Amniotic stem cell (primary cell): ENCODE results near the gene RNLS.

Experiments used
- DNase-seq: peaks from one replicate; lab custom pipeline; 2025; lab: John Stamatoyannopoulos, UW

RNLS gene

GRCh38 chr10:88582806-88583583, at the start of gene RNLS:
TSS of gene RNLS (minus strand) at chr10:88583318.
- no peak for DNase-seq

DNA sequence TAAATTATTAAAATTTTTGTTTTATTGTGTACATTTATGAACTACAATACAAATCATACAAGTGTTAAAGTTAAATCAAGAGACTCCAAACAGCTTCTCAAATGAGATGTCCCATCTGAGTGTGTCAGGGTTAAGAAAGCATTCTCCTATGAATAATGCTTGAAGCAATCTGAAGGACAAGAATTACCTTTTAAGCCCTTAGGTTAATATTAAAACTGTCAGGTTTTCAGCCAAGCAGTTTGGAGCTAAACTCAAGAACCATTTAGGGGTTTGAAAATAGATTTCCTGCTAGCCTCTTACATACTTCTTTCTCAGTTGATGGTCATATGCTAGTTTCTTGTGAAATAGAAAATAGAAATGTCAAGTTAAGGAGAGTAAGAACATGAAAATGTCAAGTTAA, 41.7 kb upstream of the RNLS start:
- DNase-seq = no peak

- no peak for DNase-seq
These were observed 40.7 kb upstream of the RNLS start for GRCh38 chr10:88623835-88624234.

DNA sequence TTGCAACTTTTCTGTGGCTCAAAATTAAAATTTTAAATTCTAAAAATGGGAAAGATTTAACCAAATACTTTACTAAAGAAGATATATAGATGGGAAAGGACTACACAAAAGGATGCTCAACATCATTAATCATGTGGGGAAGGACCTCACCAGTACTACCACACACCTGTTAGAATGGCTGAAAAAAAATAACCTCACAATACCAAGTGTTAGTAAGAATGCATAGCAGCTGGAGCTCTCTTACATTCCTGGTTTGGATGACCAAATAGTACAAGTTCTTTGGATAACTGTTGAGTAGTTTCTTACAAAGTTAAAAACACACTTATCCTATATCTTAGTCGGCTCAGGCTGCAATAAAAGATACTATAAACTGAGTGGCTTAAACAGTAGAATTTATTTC, 37.3 kb upstream of the RNLS start:
- DNase-seq = no peak

- DNase-seq = no peak
These were observed 35.4 kb upstream of the RNLS start for GRCh38 chr10:88618496-88618895.

GRCh38 chr10:88617772-88618300, 34.7 kb upstream of the RNLS start:
- DNase-seq = no peak

DNA sequence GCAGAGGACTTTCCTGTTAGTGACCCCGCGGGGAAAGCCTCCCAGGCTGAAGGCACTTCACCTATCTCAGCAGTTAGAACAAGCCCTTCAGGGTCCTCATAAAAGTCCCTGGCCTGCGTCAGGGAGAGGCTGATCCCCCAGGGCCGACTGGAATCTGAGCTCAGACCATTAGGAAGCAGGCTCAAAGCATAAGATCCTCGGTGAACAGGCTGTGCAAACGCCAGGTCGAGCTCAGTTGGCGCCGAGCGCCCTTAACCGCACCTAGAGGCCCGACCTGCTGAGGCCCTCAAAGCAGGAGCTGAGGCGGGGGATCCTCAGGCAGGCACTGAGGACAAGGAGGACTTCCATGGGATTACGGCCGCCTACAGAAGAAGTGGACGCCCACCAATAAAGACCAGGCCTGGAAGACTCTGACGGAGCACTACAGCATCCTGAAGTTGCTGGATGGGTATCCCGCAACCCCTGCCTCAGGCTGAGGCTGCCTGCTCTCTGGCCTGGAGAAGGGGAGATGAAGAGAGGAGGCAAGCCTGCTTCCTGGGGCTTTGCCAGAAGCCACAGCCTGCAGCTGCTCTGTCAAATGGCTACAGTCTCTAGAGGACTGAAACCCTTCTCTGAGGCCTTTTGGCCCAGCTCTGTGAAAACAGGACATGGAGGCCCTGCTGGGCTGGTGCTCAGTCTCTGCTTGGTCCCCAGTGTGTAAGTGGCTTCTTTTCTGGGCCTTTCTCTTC, 33.3 kb upstream of the RNLS start:
- DNase-seq = no peak

DNA sequence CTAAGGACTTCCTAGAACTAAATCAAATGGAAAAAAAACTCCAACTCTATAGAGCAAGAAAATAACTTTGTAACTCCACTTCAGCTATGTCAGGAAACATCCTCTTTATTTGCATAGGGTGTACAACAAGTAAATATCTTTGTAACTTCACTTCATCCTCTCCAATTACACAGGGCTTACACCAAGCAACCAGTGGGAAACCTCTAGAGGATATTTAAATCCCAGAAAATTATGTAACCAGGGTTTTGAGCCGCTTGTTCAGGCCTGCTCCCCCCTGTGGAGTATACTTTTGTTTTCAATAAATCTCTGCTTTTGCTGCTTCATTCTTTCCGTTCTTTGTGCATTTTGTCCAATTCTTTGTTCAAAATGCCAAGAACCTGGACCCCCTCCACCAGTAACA, 25.7 kb upstream of the RNLS start:
- no peak for DNase-seq

DNA sequence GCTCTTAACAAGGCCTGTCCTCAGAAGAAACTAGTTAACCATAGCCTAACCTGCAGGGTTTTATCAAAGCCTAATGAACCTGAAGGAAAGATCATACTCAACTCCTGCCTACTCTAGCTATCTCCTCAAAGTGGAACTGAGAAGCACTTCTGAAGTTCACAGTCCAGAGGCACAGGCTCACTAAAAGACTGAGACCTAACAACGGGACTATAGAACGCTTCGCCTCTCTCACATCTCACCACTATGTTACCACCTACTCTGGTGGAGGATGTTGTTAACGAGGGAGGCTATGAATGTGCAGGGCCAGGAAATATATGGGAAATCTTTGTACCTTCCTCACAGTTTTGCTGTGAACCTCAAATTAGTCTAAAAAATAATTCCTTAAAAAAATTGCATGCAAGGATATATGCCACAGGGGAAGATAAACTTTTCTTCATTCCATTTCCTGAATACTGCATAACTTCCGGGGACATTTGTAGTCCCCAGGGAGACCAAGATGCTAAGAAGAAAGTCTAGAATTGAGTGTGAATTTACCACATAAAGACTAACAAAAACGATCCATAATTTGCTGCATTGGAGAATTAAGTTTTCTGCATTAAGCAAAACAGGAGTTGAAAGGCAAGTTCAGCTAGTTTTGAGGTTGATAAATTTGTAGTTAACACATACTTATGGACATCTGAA, 25.1 kb upstream of the RNLS start:
- DNase-seq = no peak

DNA sequence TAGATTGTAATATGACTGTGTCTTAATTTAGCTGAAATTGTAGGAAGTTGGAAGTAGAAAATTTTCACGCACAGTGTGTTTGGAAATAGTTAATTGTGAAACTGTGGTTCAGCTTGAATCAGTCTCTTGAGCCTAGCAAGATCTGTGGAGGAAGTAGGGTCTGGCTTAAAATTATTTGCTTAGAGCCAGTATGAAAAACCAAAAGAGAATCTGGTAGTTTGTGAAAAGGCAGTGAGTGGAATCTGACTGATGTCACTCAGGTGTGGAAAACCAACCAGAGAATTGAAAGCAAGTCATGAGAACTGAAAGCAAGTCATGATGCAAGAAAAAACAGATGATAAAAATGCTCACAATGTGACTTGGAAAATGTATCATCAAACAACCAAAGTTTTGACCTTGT, 14.9 kb upstream of the RNLS start:
- DNase-seq = no peak

- no peak for DNase-seq
These were observed 11.4 kb upstream of the RNLS start for GRCh38 chr10:88594482-88594881.

DNA sequence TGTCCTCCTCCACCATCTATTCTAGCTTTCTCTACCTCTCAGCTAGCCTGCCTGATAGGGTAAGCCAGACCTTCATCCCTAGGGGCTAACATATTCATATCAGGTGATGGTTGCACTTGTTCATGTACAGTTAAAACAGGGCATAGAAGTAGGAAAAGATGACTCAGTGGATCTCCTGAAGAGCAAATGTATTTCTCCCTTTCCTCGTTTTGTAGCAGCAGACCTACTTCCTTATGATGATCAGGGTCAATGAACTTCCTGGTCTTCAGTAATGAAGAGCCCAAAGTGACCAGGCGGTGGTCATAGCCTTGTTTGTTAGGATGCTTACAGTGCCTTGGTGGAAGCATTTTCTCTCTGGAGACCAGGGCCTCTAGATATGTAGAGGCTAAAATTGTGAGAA, 9.8 kb upstream of the RNLS start:
- no peak for DNase-seq

DNA sequence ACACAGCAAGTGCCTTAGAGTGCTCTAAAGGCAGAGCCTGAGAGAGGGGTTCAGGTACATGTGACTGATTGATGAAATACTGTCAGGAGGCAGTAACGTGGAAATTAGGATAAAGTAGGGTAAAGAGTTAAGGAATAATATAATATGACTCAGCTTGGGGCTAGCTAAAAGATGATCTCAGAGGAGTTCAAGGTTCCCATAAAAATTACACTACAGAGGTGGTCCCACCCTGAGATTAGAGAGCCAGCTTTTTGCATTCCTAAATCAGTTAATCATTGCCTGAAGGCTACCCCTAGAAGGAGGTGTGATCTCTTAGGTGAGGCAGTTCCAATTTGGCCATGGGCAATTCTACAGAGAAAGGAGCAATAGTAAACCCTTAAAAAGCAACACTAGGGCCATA, 9.3 kb upstream of the RNLS start:
- no peak for DNase-seq

GRCh38 chr10:88586462-88586861, 3.3 kb upstream of the RNLS start, which contains the start of gene LIPJ:
TSS of gene LIPJ (plus strand) at chr10:88586762. CDS start at chr10:88590688, 3,926 bp downstream.
- DNase-seq = no peak

GRCh38 chr10:88583584-88583957, 453 bp upstream of the RNLS start:
- DNase-seq = no peak

DNA sequence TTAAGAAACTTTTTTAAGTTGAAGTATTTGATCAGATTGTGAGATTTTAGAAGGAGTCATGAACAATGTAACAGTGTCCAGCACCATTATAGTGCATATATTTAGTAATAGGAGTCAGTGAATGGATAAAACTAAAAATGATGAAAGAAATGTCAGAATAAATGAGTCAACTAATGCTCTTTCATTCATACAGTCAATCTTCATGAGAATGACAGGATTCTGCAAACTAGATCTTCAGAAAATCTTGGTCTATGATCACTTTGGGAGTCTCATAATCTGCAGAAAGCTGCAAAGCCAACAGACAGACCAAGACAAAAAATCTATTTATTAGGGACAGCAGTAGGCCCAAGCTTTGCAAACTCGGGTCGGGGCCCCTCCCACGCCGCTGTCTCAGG, 710 bp downstream of the RNLS start:
- no peak for DNase-seq

GRCh38 chr10:88565072-88565471, 18.0 kb downstream of the RNLS start:
- DNase-seq = peak; percentile 45

GRCh38 chr10:88562152-88562551, 21.0 kb downstream of the RNLS start:
- no peak for DNase-seq

- peak; percentile 13 for DNase-seq
These were observed 25.5 kb downstream of the RNLS start for GRCh38 chr10:88557658-88558057.

GRCh38 chr10:88557256-88557655, 25.9 kb downstream of the RNLS start:
- DNase-seq = no peak

DNA sequence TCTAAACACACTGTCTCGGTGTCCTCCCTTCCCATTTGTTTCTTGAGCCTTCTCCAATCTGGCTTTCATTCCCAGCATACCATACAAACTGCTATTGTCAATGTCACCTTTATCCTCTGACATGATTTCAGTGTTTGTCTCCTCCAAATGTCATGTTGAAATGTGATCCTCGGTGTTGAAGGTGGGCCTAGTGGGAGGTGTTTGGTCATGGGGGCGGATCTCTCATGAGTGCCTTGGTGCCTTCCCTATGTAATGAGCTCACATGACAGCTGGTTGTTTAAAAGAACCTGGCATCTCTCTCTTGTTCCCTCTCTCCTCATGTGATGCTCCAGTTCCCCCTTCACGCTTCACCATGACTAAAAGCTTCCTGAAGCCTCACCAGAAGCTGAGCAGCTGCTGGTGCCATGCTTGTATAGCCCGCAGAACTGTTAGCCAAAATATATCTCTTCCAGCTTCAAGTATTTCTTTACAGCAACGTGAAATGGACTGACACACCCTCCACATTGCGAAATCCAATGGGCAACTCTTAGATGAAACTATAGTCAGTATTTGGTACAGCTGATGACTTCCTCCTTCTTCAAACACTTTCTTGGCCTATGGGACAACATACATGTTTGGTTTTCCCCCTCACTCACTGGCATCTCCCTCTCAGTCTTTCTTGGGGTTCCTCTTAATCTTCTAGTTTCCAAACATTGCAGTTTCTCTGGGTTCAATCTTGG, 27.8 kb downstream of the RNLS start:
- DNase-seq = no peak

DNA sequence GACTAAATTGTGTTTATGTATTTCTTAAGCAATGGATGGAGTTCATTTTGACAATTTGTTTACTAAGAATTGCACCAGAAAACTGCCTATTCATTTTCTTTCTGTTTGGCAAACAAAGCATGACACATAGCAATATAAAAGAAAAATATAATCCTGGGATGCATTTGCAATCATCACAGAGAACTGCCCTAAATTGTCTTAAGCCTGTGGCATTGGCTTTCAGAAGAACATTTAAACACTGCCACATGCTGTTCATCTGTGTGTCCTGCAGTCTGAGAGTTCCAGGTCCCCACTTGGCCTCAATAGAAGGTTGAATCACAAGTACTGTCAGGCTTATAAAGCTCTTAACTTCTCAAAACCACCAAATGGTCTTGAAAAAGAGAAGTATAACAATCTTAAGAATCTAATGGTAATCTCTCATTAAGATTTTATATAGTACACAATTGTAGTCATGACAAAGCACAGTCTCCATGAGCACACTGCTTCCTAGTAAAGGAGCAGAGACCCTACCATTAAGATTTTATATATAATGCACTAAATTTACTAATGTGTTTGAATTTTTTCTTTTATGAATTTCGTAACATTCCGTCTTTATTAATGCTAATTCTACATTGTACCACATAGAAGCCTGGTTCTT, 29.9 kb downstream of the RNLS start:
- DNase-seq = peak; percentile 62
